ENCODE data around the gene CEP128.

Gene CEP128

GRCh38 chr14:80901822-80902221 lies 39.7 kb downstream of the CEP128 start:
- Histone ChIP-seq H3K4me3 (ENCODE audit: low read depth, low read length) (no peak overlapping the region), H3K4me1 (ENCODE audit: control insufficient read depth, insufficient read depth, low read length) (peaks cover 9% of the 10 kb centered on the region; the same call in 1 of the 2 replicates), H3K9me3 (ENCODE audit: control insufficient read depth, insufficient read depth, low read depth, low read length) (no peaks in the 10 kb centered on the region), H3K27ac (ENCODE audit: extremely low read depth, low read depth, low read length) (no peak overlapping the region), H3K36me3 (ENCODE audit: control insufficient read depth in 2 of 2, insufficient read depth in 1 of 2, low read length in 2 of 2) (peaks cover 18% of the 10 kb centered on the region in 2 experiments)
- POLR2A ChIA-PET: no interaction called here
- TF ChIP-seq OSR2 (tag by site-specific recombination; IDR thresholded peaks at IDR 0.05): no peak
- CTCF ChIA-PET: no interaction called here

GRCh38 chr14:80901260-80901659 lies 40.3 kb downstream of the CEP128 start:
- no peak overlapping the region for H3K4me3 ChIP-seq (ENCODE audit: low read depth, low read length)
- H3K9me3 ChIP-seq (ENCODE audit: control insufficient read depth, insufficient read depth, low read depth, low read length): no peaks in the 10 kb centered on the region
- H3K27ac ChIP-seq (ENCODE audit: extremely low read depth, low read depth, low read length): no peak overlapping the region
- peaks cover 9% of the 10 kb centered on the region; the same call in 1 of the 2 replicates for H3K4me1 ChIP-seq (ENCODE audit: control insufficient read depth, insufficient read depth, low read length)
- ChIA-PET POLR2A (no interaction called here), CTCF (no interaction called here)
- TF ChIP-seq ZNF19 (tag by site-specific recombination; IDR thresholded peaks at IDR 0.05; ENCODE audit: low read depth) (no peak), ZNF645 (tag by site-specific recombination; IDR thresholded peaks at IDR 0.05) (no peak), GLI4 (tag by site-specific recombination; IDR thresholded peaks at IDR 0.05) (no peak), ZNF501 (tag by site-specific recombination; IDR thresholded peaks at IDR 0.05) (no peak), ZNF311 (tag by site-specific recombination; IDR thresholded peaks at IDR 0.05; ENCODE audit: borderline replicate concordance) (no peak), ZBTB6 (tag by site-specific recombination; IDR thresholded peaks at IDR 0.05) (no peak)
- peaks cover 16 to 18% of the 10 kb centered on the region in 2 experiments for H3K36me3 ChIP-seq (ENCODE audit: control insufficient read depth in 2 of 2, insufficient read depth in 1 of 2, low read length in 2 of 2)

GRCh38 chr14:80872645-80873044 lies 68.9 kb downstream of the CEP128 start:
- ChIA-PET POLR2A (no interaction called here), CTCF (no interaction called here)
- TF ChIP-seq ZNF174 (tag by site-specific recombination; IDR thresholded peaks at IDR 0.05): no peak
- TF ChIP-seq ZNF610 (tag by site-specific recombination; IDR thresholded peaks at IDR 0.05; ENCODE audit: borderline replicate concordance): no peak
- TF ChIP-seq ZBTB6 (tag by site-specific recombination; IDR thresholded peaks at IDR 0.05): no peak
- no peak for TF ChIP-seq ZNF704 (tag by site-specific recombination; IDR thresholded peaks at IDR 0.05)
- no peak for TF ChIP-seq PRDM1 (tag by site-specific recombination; IDR thresholded peaks at IDR 0.05)
- no peak for TF ChIP-seq ZNF2 (tag by site-specific recombination; IDR thresholded peaks at IDR 0.05)
- no peak for TF ChIP-seq ZNF549 (tag by site-specific recombination; IDR thresholded peaks at IDR 0.05)
- no peak for TF ChIP-seq ZNF433 (tag by site-specific recombination; IDR thresholded peaks at IDR 0.05; ENCODE audit: low read depth)
- no peak for TF ChIP-seq ZFP3 (tag by site-specific recombination; IDR thresholded peaks at IDR 0.05; ENCODE audit: low read depth)
- TF ChIP-seq KLF7 (tag by site-specific recombination; IDR thresholded peaks at IDR 0.05; ENCODE audit: borderline replicate concordance): no peak
- no peak for TF ChIP-seq ZNF473 (tag by site-specific recombination; IDR thresholded peaks at IDR 0.05)
- no peak for TF ChIP-seq ZNF274 (IDR thresholded peaks at IDR 0.05; ENCODE audit: low read length)
- TF ChIP-seq ZNF274 (tag by site-specific recombination; IDR thresholded peaks at IDR 0.05; ENCODE audit: borderline replicate concordance): no peak
- no peak for TF ChIP-seq ZNF362 (tag by site-specific recombination; IDR thresholded peaks at IDR 0.05)
- TF ChIP-seq ZBTB10 (tag by site-specific recombination; IDR thresholded peaks at IDR 0.05): no peak
- no peak for TF ChIP-seq ZNF24 (tag by site-specific recombination; IDR thresholded peaks at IDR 0.05)
- H3K9me3 ChIP-seq (ENCODE audit: control insufficient read depth, insufficient read depth, low read depth, low read length): no peaks in the 10 kb centered on the region
- no peak overlapping the region for H3K4me3 ChIP-seq (ENCODE audit: low read depth, low read length)
- peaks cover 0 to 9% of the 10 kb centered on the region in 2 experiments; a peak in 2 of 3 replicates for H3K36me3 ChIP-seq (ENCODE audit: control insufficient read depth in 2 of 2, insufficient read depth in 1 of 2, low read length in 2 of 2)
- no peaks in the 10 kb centered on the region for H3K4me1 ChIP-seq (ENCODE audit: control insufficient read depth, insufficient read depth, low read length)
- H3K27ac ChIP-seq (ENCODE audit: extremely low read depth, low read depth, low read length): no peak overlapping the region

All from HEK293 (cell line).